Ammon's horn (tissue), 1 donor: Measurements from ENCODE around the gene ARHGEF3.
A peak's percentile ranks its signal among the peaks of the same experiment; 100 is the strongest.
"Not testable (repeated sequence)": the region's sequence is repeated elsewhere in the genome, so short reads cannot be mapped to it uniquely, and the experiment has no call there.

Experiments used
- DNase-seq: peaks from one replicate; pipeline ENCODE4 v3.0.0-alpha.2; 2016; ENCODE audit warnings: low spot score

The ARHGEF3 gene

GRCh38 chr3:56771376-56771775 is 30.4 kb downstream of the ARHGEF3 start:
- no peak for DNase-seq

- DNase-seq, result no peak
Measured at GRCh38 chr3:56769116-56769707, 32.5 kb downstream of the ARHGEF3 start.

- no peak for DNase-seq
Measured at GRCh38 chr3:56764904-56765547, 36.7 kb downstream of the ARHGEF3 start.

- no peak for DNase-seq
Measured at GRCh38 chr3:56764184-56764583, 37.6 kb downstream of the ARHGEF3 start.

GRCh38 chr3:56763233-56763632 is 38.5 kb downstream of the ARHGEF3 start:
- no peak for DNase-seq

- DNase-seq, result no peak
Measured at GRCh38 chr3:56762718-56763117, 39.0 kb downstream of the ARHGEF3 start.

- no peak for DNase-seq
Measured at GRCh38 chr3:56761887-56762651, 39.7 kb downstream of the ARHGEF3 start.

GRCh38 chr3:56761023-56761422 is 40.7 kb downstream of the ARHGEF3 start:
- DNase-seq, result no peak

GRCh38 chr3:56759532-56759931 is 42.2 kb downstream of the ARHGEF3 start:
- DNase-seq, result no peak

- DNase-seq, result no peak
Measured at GRCh38 chr3:56758539-56758981, 43.2 kb downstream of the ARHGEF3 start.

GRCh38 chr3:56758042-56758441 is 43.7 kb downstream of the ARHGEF3 start:
- not testable (repeated sequence) for DNase-seq

GRCh38 chr3:56754741-56755417 is 46.9 kb downstream of the ARHGEF3 start:
- DNase-seq, result no peak

- DNase-seq, result no peak
Measured at GRCh38 chr3:56753206-56753820, 48.4 kb downstream of the ARHGEF3 start.

- DNase-seq, result no peak
Measured at GRCh38 chr3:56751056-56751707, 50.6 kb downstream of the ARHGEF3 start.

- peak; percentile 29 for DNase-seq
Measured at GRCh38 chr3:56748663-56749231, 53.0 kb downstream of the ARHGEF3 start.

GRCh38 chr3:56747150-56747549 is 54.6 kb downstream of the ARHGEF3 start:
- no peak for DNase-seq

GRCh38 chr3:56744016-56744415 is 57.7 kb downstream of the ARHGEF3 start:
- no peak for DNase-seq

- DNase-seq, result no peak
Measured at GRCh38 chr3:56742887-56743286, 58.9 kb downstream of the ARHGEF3 start.

GRCh38 chr3:56739036-56739435 is 62.7 kb downstream of the ARHGEF3 start:
- DNase-seq, result no peak

- peak; percentile 22 for DNase-seq
Measured at GRCh38 chr3:56737006-56737405, 64.7 kb downstream of the ARHGEF3 start.

- DNase-seq, result no peak
Measured at GRCh38 chr3:56732109-56732508, 69.6 kb downstream of the ARHGEF3 start.
